Measurements from ENCODE around the gene BET1. TPM values are rescaled to one million over a fixed set of nuclear protein-coding genes. Genes with fewer than 3 reads are reported as not detected.

BET1 gene
- polyA plus RNA-seq, 1 donor from 2014 or later = 24.8 TPM

GRCh38 chr7:93992421-93993110 is 11.6 kb downstream of the BET1 start:
- Mint-ChIP-seq H3K36me3 (peaks cover 2% of the 10 kb centered on the region), H3K9me3 (no peaks in the 10 kb centered on the region), H3K4me1 (peaks cover 3 to 4% (median 4%) of the 10 kb centered on the region in 3 donors), H3K4me3 (no peak overlapping the region), H3K27me3 (no peaks in the 10 kb centered on the region), H3K27ac (no peak overlapping the region)

GRCh38 chr7:93987297-93987696 is 16.9 kb downstream of the BET1 start:
- no peaks in the 10 kb centered on the region for H3K27me3 Mint-ChIP-seq
- H3K4me3 Mint-ChIP-seq = no peak overlapping the region
- no peaks in the 10 kb centered on the region for H3K36me3 Mint-ChIP-seq
- H3K27ac Mint-ChIP-seq = no peak overlapping the region
- no peaks in the 10 kb centered on the region for H3K9me3 Mint-ChIP-seq
- peaks cover 0 to 1% (median under 1%) of the 10 kb centered on the region in 3 donors for H3K4me1 Mint-ChIP-seq

GRCh38 chr7:93985101-93985500 is 19.1 kb downstream of the BET1 start:
- no peak overlapping the region for H3K27ac Mint-ChIP-seq
- H3K9me3 Mint-ChIP-seq = no peaks in the 10 kb centered on the region
- no peak overlapping the region for H3K4me3 Mint-ChIP-seq
- H3K4me1 Mint-ChIP-seq = peaks cover 9 to 13% (median 12%) of the 10 kb centered on the region in 3 donors
- H3K27me3 Mint-ChIP-seq = no peaks in the 10 kb centered on the region
- H3K36me3 Mint-ChIP-seq = no peaks in the 10 kb centered on the region

GRCh38 chr7:93984024-93984423 is 20.1 kb downstream of the BET1 start:
- H3K36me3 Mint-ChIP-seq = no peaks in the 10 kb centered on the region
- H3K4me1 Mint-ChIP-seq = peaks cover 12 to 15% (median 14%) of the 10 kb centered on the region in 3 donors
- H3K27ac Mint-ChIP-seq = no peak overlapping the region
- H3K27me3 Mint-ChIP-seq = no peaks in the 10 kb centered on the region
- H3K9me3 Mint-ChIP-seq = no peaks in the 10 kb centered on the region
- no peak overlapping the region for H3K4me3 Mint-ChIP-seq

GRCh38 chr7:93981480-93981874 is 22.7 kb downstream of the BET1 start:
- H3K27me3 Mint-ChIP-seq = no peaks in the 10 kb centered on the region
- H3K9me3 Mint-ChIP-seq = peaks cover 0 to 2% (median 0%) of the 10 kb centered on the region in 3 donors
- H3K4me1 Mint-ChIP-seq = peaks cover 12 to 15% (median 14%) of the 10 kb centered on the region in 3 donors
- peaks cover 3% of the 10 kb centered on the region for H3K36me3 Mint-ChIP-seq
- H3K27ac Mint-ChIP-seq = no peak overlapping the region
- H3K4me3 Mint-ChIP-seq = peak overlapping the region in 2 of 4 donors; percentile 87

- Mint-ChIP-seq H3K27ac (peak overlapping the region in 1 of 3 donors; percentile 29), H3K4me3 (peak overlapping the region; percentile 42 to 87 (median 80)), H3K9me3 (peaks cover 0 to 2% (median 0%) of the 10 kb centered on the region in 3 donors), H3K4me1 (peaks cover 12 to 15% (median 14%) of the 10 kb centered on the region in 3 donors), H3K36me3 (peaks cover 3% of the 10 kb centered on the region), H3K27me3 (no peaks in the 10 kb centered on the region)
Measured at GRCh38 chr7:93980744-93981479, 23.2 kb downstream of the BET1 start.

GRCh38 chr7:93977211-93977950 is 26.8 kb downstream of the BET1 start:
- peaks cover 12 to 18% (median 14%) of the 10 kb centered on the region in 3 donors for H3K4me1 Mint-ChIP-seq

GRCh38 chr7:93973134-93973533 is 31.0 kb downstream of the BET1 start:
- no peak overlapping the region for H3K4me3 Mint-ChIP-seq
- H3K27ac Mint-ChIP-seq = no peak overlapping the region
- H3K36me3 Mint-ChIP-seq = peaks cover 6% of the 10 kb centered on the region
- H3K9me3 Mint-ChIP-seq = peaks cover 0 to 2% (median 0%) of the 10 kb centered on the region in 3 donors
- no peaks in the 10 kb centered on the region for H3K27me3 Mint-ChIP-seq
- H3K4me1 Mint-ChIP-seq = peaks cover 0 to 3% (median 0%) of the 10 kb centered on the region in 3 donors

More at GRCh38 chr7:93977211-93977950, 26.8 kb downstream of the BET1 start:
- Mint-ChIP-seq H3K4me3 (peak overlapping the region in 1 of 4 donors; percentile 43), H3K36me3 (peaks cover 6% of the 10 kb centered on the region), H3K9me3 (peaks cover 0 to 2% (median 0%) of the 10 kb centered on the region in 3 donors), H3K27me3 (no peaks in the 10 kb centered on the region), H3K27ac (no peak overlapping the region)

GRCh38 chr7:93972029-93972725 is 32.0 kb downstream of the BET1 start:
- no peaks in the 10 kb centered on the region for H3K9me3 Mint-ChIP-seq
- no peak overlapping the region for H3K27ac Mint-ChIP-seq
- H3K4me1 Mint-ChIP-seq = peaks cover 0 to 3% (median 0%) of the 10 kb centered on the region in 3 donors
- no peaks in the 10 kb centered on the region for H3K27me3 Mint-ChIP-seq
- H3K36me3 Mint-ChIP-seq = peaks cover 3% of the 10 kb centered on the region
- H3K4me3 Mint-ChIP-seq = no peak overlapping the region

- Mint-ChIP-seq H3K36me3 (peaks cover 2% of the 10 kb centered on the region), H3K27me3 (no peaks in the 10 kb centered on the region), H3K9me3 (no peaks in the 10 kb centered on the region), H3K27ac (no peak overlapping the region), H3K4me1 (no peaks in the 10 kb centered on the region), H3K4me3 (no peak overlapping the region)
Measured at GRCh38 chr7:93968911-93969620, 35.1 kb downstream of the BET1 start.

GRCh38 chr7:93964813-93965212 is 39.3 kb downstream of the BET1 start:
- Mint-ChIP-seq H3K27ac (no peak overlapping the region), H3K9me3 (no peaks in the 10 kb centered on the region), H3K4me3 (no peak overlapping the region), H3K4me1 (no peaks in the 10 kb centered on the region), H3K36me3 (no peaks in the 10 kb centered on the region), H3K27me3 (no peaks in the 10 kb centered on the region)

- H3K36me3 Mint-ChIP-seq = no peaks in the 10 kb centered on the region
- no peaks in the 10 kb centered on the region for H3K4me1 Mint-ChIP-seq
- no peak overlapping the region for H3K27ac Mint-ChIP-seq
- no peak overlapping the region for H3K4me3 Mint-ChIP-seq
- H3K9me3 Mint-ChIP-seq = no peaks in the 10 kb centered on the region
- H3K27me3 Mint-ChIP-seq = no peaks in the 10 kb centered on the region
Measured at GRCh38 chr7:93964262-93964661, 39.9 kb downstream of the BET1 start.

GRCh38 chr7:93960986-93961385 is 43.2 kb downstream of the BET1 start:
- Mint-ChIP-seq H3K36me3 (no peaks in the 10 kb centered on the region), H3K9me3 (no peaks in the 10 kb centered on the region), H3K4me3 (no peak overlapping the region), H3K27ac (no peak overlapping the region), H3K27me3 (no peaks in the 10 kb centered on the region), H3K4me1 (peaks cover 0 to 2% (median 0%) of the 10 kb centered on the region in 3 donors)

- Mint-ChIP-seq H3K27ac (no peak overlapping the region), H3K27me3 (no peaks in the 10 kb centered on the region), H3K9me3 (no peaks in the 10 kb centered on the region), H3K36me3 (no peaks in the 10 kb centered on the region), H3K4me1 (peaks cover 0 to 2% (median 0%) of the 10 kb centered on the region in 3 donors), H3K4me3 (no peak overlapping the region)
Measured at GRCh38 chr7:93958651-93959050, 45.5 kb downstream of the BET1 start.
